ENCODE data around the gene ZFAND2B.

DNA sequence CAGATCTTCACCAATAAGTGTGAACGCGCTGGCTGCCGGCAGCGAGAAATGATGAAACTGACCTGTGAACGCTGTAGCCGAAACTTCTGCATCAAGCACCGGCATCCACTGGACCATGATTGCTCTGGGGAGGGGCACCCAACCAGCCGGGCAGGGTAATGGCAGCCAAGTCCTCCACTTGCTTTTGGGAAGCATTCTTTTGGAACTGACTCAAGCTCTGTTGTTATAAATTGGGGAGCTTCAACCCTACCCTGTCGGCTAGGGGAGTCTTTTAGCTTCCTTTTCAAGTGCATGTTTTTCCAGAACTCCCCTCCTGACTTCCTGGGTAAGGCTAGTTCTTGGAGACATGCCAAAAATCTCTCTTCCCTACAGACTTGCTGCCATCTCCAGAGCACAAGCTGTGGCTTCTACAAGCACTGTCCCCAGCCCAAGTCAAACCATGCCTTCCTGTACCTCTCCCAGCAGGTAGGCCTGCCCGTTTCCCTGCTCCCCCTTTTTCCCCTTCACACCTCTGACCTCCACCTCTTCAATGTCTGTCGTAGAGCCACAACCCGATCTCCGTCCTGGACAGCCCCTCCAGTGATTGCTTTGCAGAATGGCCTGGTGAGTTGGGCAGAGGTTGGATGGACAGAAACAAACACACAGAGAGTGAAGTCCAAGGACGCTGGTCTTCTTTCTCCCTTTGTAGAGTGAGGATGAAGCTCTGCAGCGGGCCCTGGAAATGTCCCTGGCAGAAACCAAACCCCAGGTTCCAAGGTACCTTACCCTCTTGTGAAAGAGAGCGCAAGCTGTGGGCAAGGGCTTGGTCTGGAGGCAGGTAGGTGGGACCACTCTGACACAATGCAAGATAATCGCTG lies 1.5 kb downstream of the ZFAND2B start:
- TF ChIP-seq, protein P1, sequence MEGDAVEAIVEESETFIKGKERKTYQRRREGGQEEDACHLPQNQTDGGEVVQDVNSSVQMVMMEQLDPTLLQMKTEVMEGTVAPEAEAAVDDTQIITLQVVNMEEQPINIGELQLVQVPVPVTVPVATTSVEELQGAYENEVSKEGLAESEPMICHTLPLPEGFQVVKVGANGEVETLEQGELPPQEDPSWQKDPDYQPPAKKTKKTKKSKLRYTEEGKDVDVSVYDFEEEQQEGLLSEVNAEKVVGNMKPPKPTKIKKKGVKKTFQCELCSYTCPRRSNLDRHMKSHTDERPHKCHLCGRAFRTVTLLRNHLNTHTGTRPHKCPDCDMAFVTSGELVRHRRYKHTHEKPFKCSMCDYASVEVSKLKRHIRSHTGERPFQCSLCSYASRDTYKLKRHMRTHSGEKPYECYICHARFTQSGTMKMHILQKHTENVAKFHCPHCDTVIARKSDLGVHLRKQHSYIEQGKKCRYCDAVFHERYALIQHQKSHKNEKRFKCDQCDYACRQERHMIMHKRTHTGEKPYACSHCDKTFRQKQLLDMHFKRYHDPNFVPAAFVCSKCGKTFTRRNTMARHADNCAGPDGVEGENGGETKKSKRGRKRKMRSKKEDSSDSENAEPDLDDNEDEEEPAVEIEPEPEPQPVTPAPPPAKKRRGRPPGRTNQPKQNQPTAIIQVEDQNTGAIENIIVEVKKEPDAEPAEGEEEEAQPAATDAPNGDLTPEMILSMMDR (IDR thresholded peaks at IDR 0.05) = no peak
- TF ChIP-seq IRF1 (CRISPR knock-in tag; IDR thresholded peaks at IDR 0.05) (no peak), USF1 (CRISPR knock-in tag; IDR thresholded peaks at IDR 0.05) (no peak), TEAD4 (CRISPR knock-in tag; IDR thresholded peaks at IDR 0.05) (no peak), ESRRA (CRISPR knock-in tag; IDR thresholded peaks at IDR 0.05; ENCODE audit: borderline replicate concordance) (no peak), ZNF263 (CRISPR knock-in tag; IDR thresholded peaks at IDR 0.05; ENCODE audit: low read depth) (no peak), ATF3 (CRISPR knock-in tag; conservative IDR thresholded peaks at IDR 0.05) (no peak), MLX (CRISPR knock-in tag; IDR thresholded peaks at IDR 0.05) (no peak), CREM (CRISPR knock-in tag; IDR thresholded peaks at IDR 0.05) (no peak), CREB1 (CRISPR knock-in tag; IDR thresholded peaks at IDR 0.05) (no peak), USF2 (CRISPR knock-in tag; IDR thresholded peaks at IDR 0.05) (no peak), TP53 (CRISPR knock-in tag; IDR thresholded peaks at IDR 0.05) (no peak)
- TF ChIP-seq, protein P2, sequence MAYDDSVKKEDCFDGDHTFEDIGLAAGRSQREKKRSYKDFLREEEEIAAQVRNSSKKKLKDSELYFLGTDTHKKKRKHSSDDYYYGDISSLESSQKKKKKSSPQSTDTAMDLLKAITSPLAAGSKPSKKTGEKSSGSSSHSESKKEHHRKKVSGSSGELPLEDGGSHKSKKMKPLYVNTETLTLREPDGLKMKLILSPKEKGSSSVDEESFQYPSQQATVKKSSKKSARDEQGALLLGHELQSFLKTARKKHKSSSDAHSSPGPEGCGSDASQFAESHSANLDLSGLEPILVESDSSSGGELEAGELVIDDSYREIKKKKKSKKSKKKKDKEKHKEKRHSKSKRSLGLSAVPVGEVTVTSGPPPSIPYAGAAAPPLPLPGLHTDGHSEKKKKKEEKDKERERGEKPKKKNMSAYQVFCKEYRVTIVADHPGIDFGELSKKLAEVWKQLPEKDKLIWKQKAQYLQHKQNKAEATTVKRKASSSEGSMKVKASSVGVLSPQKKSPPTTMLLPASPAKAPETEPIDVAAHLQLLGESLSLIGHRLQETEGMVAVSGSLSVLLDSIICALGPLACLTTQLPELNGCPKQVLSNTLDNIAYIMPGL (CRISPR knock-in tag; IDR thresholded peaks at IDR 0.05) = no peak
- TF ChIP-seq, protein P3, sequence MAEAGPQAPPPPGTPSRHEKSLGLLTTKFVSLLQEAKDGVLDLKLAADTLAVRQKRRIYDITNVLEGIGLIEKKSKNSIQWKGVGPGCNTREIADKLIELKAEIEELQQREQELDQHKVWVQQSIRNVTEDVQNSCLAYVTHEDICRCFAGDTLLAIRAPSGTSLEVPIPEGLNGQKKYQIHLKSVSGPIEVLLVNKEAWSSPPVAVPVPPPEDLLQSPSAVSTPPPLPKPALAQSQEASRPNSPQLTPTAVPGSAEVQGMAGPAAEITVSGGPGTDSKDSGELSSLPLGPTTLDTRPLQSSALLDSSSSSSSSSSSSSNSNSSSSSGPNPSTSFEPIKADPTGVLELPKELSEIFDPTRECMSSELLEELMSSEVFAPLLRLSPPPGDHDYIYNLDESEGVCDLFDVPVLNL (CRISPR knock-in tag; IDR thresholded peaks at IDR 0.05; ENCODE audit: borderline replicate concordance, low read depth) = no peak
